HepG2 (cell line): ENCODE measurements around the gene HACE1. TPM values are rescaled to one million over a fixed set of nuclear protein-coding genes. Genes with fewer than 3 reads are reported as not detected.
"Not testable (repeated sequence)": the region's sequence is repeated elsewhere in the genome, so short reads cannot be mapped to it uniquely, and the experiment has no call there.

Experiments
- ATAC-seq: fragments of 200-7000 bp; cut with Tn5 transposase; 3 replicates; pipeline ENCODE4 v1.9.1; 2020; ENCODE audit warnings: mild to moderate bottlenecking, moderate library complexity
- BruUV-seq: library from RNA; stranded (reverse); fragments of 400-500 nt; replicated peaks from 2 replicates; lab custom pipeline; 2021; lab: Mats Ljungman, UMichigan
- CTCF ChIA-PET: fragments of 300-600 bp; formaldehyde crosslinking; extraction: SDS; loops from one replicate; lab custom pipeline; 2021; ENCODE audit warnings: low total read pairs, inconsistent platforms, low intra/inter-chr PET ratio; lab: Yijun Ruan, JAX
- POLR2A ChIA-PET: fragments of 350-600 bp; sonication (Branson Sonifier 250); formaldehyde crosslinking; loops from one replicate; lab custom pipeline; 2020; ENCODE audit warnings: antibody characterized with exemption, inconsistent platforms; lab: Yijun Ruan, JAX
- DNase-seq: peaks from one replicate; pipeline ENCODE4 v3.0.0-alpha.2; 2015; ENCODE audit warnings: low spot score
- FAIRE-seq: peaks from 3 replicates; lab custom pipeline; 2011; peaks lifted over from hg19 to GRCh38; lab: Jason Lieb, UNC
- H2AFZ ChIP-seq: one replicate; pipeline ENCODE4 v1.6.1; 2011; ENCODE audit warnings: low read length, inconsistent platforms
- H3K27ac ChIP-seq: fragments of 300-600 bp; 3 replicates; pipeline ENCODE4 v1.8.0; 2011; ENCODE audit warnings: mixed run types, mild to moderate bottlenecking, mixed read lengths, low read length, inconsistent platforms; ENCODE audit not compliant: insufficient read depth; ENCODE audit errors: extremely low read length
- H3K27me3 ChIP-seq, 2 experiments: fragments of 200-600 bp in 1 of 2; 2 replicates in 1 of 2; 3 replicates in 1 of 2; pipeline versions ENCODE4 v1.6.0 to v1.8.0; 2011; ENCODE audit warnings: low read length in 2 of 2, mild to moderate bottlenecking in 2 of 2, moderate library complexity in 2 of 2, inconsistent platforms in 1 of 2; ENCODE audit not compliant: insufficient read depth in 2 of 2, control insufficient read depth in 1 of 2
- H3K36me3 ChIP-seq, 2 experiments: fragments of 200-600 bp in 1 of 2; replicated peaks in 1 of 2; 2 replicates in 1 of 2; 3 replicates in 1 of 2; pipeline versions ENCODE4 v1.5.1 to v1.8.0; 2011; ENCODE audit warnings: low read length in 2 of 2, inconsistent platforms in 1 of 2; ENCODE audit not compliant: insufficient read depth in 2 of 2, control insufficient read depth in 1 of 2
- H3K4me1 ChIP-seq: 2 replicates; pipeline ENCODE4 v1.5.1; 2012; ENCODE audit warnings: low read length, inconsistent platforms; ENCODE audit not compliant: insufficient read depth
- H3K4me2 ChIP-seq: 2 replicates; pipeline ENCODE4 v1.6.0; 2011; ENCODE audit warnings: low read depth, low read length, inconsistent platforms
- H3K4me3 ChIP-seq, 3 experiments: fragments of 200-600 bp in 1 of 3; sonication (generic), shearing (Covaris generic) in 1 of 3; replicated peaks in 1 of 3; 2 replicates each; pipeline ENCODE4 v1.5.1; 2011 to 2016; ENCODE audit warnings: low read length in 3 of 3, inconsistent platforms in 2 of 3, low read depth in 2 of 3, mild to moderate bottlenecking in 2 of 3, control low read depth in 1 of 3, mixed read lengths in 1 of 3; ENCODE audit not compliant: insufficient read depth in 1 of 3
- H3K79me2 ChIP-seq: one replicate; pipeline ENCODE4 v1.6.1; 2011; ENCODE audit warnings: low read length, inconsistent platforms; ENCODE audit not compliant: insufficient read depth
- H3K9ac ChIP-seq: 2 replicates; pipeline ENCODE4 v1.6.0; 2011; ENCODE audit warnings: mild to moderate bottlenecking, low read depth, low read length, inconsistent platforms; ENCODE audit not compliant: insufficient read depth
- H3K9me3 ChIP-seq: 2 replicates; pipeline ENCODE4 v1.5.1; 2012; ENCODE audit warnings: mild to moderate bottlenecking, low read length
- H4K20me1 ChIP-seq: 2 replicates; pipeline ENCODE4 v1.6.0; 2011; ENCODE audit warnings: inconsistent platforms, mild to moderate bottlenecking, low read length, moderate library complexity; ENCODE audit not compliant: insufficient read depth
- ATAD3A ChIP-seq: sonication (generic); formaldehyde crosslinking; IDR thresholded peaks from 2 replicates; pipeline ENCODE4 v1.4.0; 2020; ENCODE audit warnings: missing genetic modification reagents
- RFX5 ChIP-seq: IDR thresholded peaks from 2 replicates; pipeline ENCODE4 v1.6.1; 2011; ENCODE audit warnings: low read depth, low read length, improper control_type of control experiment
- SMAD3 ChIP-seq: sonication (generic); formaldehyde crosslinking; IDR thresholded peaks from 2 replicates; pipeline ENCODE4 v1.4.0; 2020; ENCODE audit warnings: missing genetic modification reagents
- SMARCC2 ChIP-seq: fragments of 450-650 bp; IDR thresholded peaks from 2 replicates; pipeline ENCODE4 v1.6.1; 2017; ENCODE audit warnings: antibody characterized with exemption, mild to moderate bottlenecking
- ZFP41 ChIP-seq: sonication (generic); formaldehyde crosslinking; IDR thresholded peaks from 2 replicates; pipeline ENCODE4 v1.4.0; 2020; ENCODE audit warnings: mild to moderate bottlenecking, missing genetic modification reagents, borderline replicate concordance
- ZNF180 ChIP-seq: sonication (generic); formaldehyde crosslinking; IDR thresholded peaks from 2 replicates; pipeline ENCODE4 v1.4.0; 2020; ENCODE audit warnings: low read depth, missing genetic modification reagents, borderline replicate concordance
- ZNF382 ChIP-seq: sonication (generic); formaldehyde crosslinking; IDR thresholded peaks from 2 replicates; pipeline ENCODE4 v1.5.0; 2020; ENCODE audit warnings: missing genetic modification reagents, mild to moderate bottlenecking, borderline replicate concordance
- ZNF589 ChIP-seq: sonication (generic); formaldehyde crosslinking; conservative IDR thresholded peaks from 2 replicates; pipeline ENCODE4 v1.8.0; 2022; ENCODE audit warnings: mild to moderate bottlenecking, moderate library complexity, missing genetic modification reagents
- WGBS: methylation state at CpG from one replicate; pipeline ENCODE4 v1.1.6; 2017; ENCODE audit warnings: low lambda C conversion rate; 5-methylcytosine and 5-hydroxymethylcytosine counted together
- in situ Hi-C: cut with HindIII; loops from 2 replicates; pipeline ENCODE4 v1.10.0; 2017; ENCODE audit warnings: low pct_unique_long_range_greater_than_20kb; ENCODE audit not compliant: extremely low pct_ligation_motif_present
- intact Hi-C: fragments of 100-400 bp; cut with micrococcal nuclease; formaldehyde crosslinking; loops from one replicate; pipeline ENCODE4 v1.10.0; 2022; ENCODE audit not compliant: unreplicated experiment
- polyA plus RNA-seq, 8 experiments: library from polyadenylated mRNA; depleted of rRNA in 3 of 8; stranded (reverse) in 7 of 8; unstranded in 1 of 8; fragments of >200 nt; fragmentation: Illumina TruSeq in 4 of 8; extraction: Trizol in 4 of 8; gene quantifications; 2 replicates each; pipeline versions ENCODE4 v1.2.1 to v1.2.3, GENCODE V29; 2011 to 2016; ENCODE audit warnings: low read depth in 4 of 8, missing spikeins in 1 of 8, mixed read lengths in 1 of 8; ENCODE audit not compliant: insufficient read depth in 1 of 8
- total RNA-seq, 5 experiments: library from RNA; depleted of rRNA; stranded (reverse); fragments of >200 nt; fragmentation: Illumina TruSeq; extraction: Trizol; gene quantifications; 2 replicates each; pipeline ENCODE4 v1.2.3, GENCODE V29; 2016; ENCODE audit warnings: low read depth in 1 of 5
- TF ChIP-seq, protein P1 (sequence below): sonication (generic); formaldehyde crosslinking; IDR thresholded peaks from 2 replicates; pipeline ENCODE4 v1.5.0; 2020; ENCODE audit warnings: missing genetic modification reagents
- TF ChIP-seq, protein P2 (sequence below): sonication (generic); formaldehyde crosslinking; IDR thresholded peaks from 2 replicates; pipeline ENCODE4 v1.5.0; 2020; ENCODE audit warnings: mild to moderate bottlenecking, missing genetic modification reagents

The HACE1 gene
- total and polyA plus RNA-seq, 2 of the 13 experiments (the other 11 are each of a cell fraction or from before 2014, with no cell fraction given): 8.9 to 11.4 TPM

DNA sequence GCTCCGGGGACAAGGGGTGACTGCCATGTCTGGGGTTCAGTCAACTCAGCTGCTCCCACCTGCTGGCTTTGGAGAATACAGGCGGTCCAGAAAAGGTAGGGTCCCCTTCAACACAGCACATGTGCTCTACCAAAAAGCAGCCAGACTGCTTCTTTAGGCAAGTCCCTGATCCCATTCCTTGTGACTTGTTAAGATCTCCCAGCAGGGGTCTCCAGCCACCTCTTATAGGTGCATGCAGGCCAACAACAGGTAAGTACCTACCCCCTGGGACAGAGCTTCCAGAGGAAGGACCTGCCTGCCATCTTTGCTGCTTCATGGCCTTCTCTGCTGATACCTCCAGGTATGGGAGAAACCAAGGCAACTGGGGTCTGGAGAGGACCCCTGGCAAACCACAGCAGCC is 106.5 kb downstream of the HACE1 start:
- Histone ChIP-seq H3K9ac (no peak overlapping the region), H3K36me3 (no peaks in the 10 kb centered on the region), H2AFZ (no peak overlapping the region), H3K4me1 (no peaks in the 10 kb centered on the region), H4K20me1 (no peaks in the 10 kb centered on the region), H3K4me3 (no peak overlapping the region), H3K4me2 (no peak overlapping the region), H3K27me3 (no peaks in the 10 kb centered on the region), H3K9me3 (peaks cover 22% of the 10 kb centered on the region), H3K27ac (no peak overlapping the region), H3K79me2 (no peaks in the 10 kb centered on the region)
- in situ Hi-C loops (no loop called here), intact Hi-C loops (no loop called here)
- POLR2A ChIA-PET: no interaction called here
- TF ChIP-seq ZNF180 (CRISPR knock-in tag) (no peak), ATAD3A (CRISPR knock-in tag) (no peak)
- BruUV-seq: no TSS peak
- CTCF ChIA-PET: no interaction called here
- ATAC-seq: no peak
- FAIRE-seq: no peak
- no peak for DNase-seq
- WGBS: 94% methylated on average over 2 of the region's 2 CpGs

DNA sequence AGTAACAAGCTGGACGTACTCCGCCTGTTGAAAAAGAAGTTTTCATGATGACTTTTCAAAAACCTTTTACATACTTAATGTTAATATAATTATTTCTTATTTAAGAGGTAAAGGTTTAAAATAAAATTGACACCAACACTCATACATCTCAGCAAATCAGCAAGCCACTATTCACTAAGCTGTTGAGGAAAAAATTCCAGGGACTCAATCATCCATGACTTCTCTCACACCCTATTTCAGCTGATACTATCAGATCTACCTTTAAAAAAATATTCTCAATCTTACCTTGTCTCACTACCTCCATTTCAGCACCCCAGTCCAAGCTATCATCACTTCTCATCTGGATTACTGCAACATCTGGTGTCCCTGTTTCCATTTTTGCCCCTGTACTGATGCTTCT is 109.3 kb downstream of the HACE1 start:
- POLR2A ChIA-PET: no interaction called here
- in situ Hi-C loops: no loop called here
- Histone ChIP-seq H3K9ac (no peak overlapping the region), H3K4me1 (no peaks in the 10 kb centered on the region), H2AFZ (no peak overlapping the region)
- TF ChIP-seq, protein P1, sequence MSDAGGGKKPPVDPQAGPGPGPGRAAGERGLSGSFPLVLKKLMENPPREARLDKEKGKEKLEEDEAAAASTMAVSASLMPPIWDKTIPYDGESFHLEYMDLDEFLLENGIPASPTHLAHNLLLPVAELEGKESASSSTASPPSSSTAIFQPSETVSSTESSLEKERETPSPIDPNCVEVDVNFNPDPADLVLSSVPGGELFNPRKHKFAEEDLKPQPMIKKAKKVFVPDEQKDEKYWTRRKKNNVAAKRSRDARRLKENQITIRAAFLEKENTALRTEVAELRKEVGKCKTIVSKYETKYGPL (CRISPR knock-in tag): no peak
- TF ChIP-seq ZFP41 (CRISPR knock-in tag) (no peak), ZNF382 (no peak), SMAD3 (CRISPR knock-in tag) (no peak), ZNF589 (no peak), RFX5 (no peak), SMARCC2 (no peak)
- TF ChIP-seq, protein P2, sequence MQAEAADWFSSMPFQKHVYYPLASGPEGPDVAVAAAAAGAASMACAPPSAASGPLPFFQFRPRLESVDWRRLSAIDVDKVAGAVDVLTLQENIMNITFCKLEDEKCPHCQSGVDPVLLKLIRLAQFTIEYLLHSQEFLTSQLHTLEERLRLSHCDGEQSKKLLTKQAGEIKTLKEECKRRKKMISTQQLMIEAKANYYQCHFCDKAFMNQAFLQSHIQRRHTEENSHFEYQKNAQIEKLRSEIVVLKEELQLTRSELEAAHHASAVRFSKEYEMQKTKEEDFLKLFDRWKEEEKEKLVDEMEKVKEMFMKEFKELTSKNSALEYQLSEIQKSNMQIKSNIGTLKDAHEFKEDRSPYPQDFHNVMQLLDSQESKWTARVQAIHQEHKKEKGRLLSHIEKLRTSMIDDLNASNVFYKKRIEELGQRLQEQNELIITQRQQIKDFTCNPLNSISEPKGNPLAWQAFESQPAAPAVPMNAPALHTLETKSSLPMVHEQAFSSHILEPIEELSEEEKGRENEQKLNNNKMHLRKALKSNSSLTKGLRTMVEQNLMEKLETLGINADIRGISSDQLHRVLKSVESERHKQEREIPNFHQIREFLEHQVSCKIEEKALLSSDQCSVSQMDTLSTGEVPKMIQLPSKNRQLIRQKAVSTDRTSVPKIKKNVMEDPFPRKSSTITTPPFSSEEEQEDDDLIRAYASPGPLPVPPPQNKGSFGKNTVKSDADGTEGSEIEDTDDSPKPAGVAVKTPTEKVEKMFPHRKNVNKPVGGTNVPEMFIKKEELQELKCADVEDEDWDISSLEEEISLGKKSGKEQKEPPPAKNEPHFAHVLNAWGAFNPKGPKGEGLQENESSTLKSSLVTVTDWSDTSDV: no peak
- TF ChIP-seq, all 625 proteins: peak for 0
- Histone ChIP-seq H3K4me2 (no peak overlapping the region), H4K20me1 (no peaks in the 10 kb centered on the region), H3K27ac (no peak overlapping the region), H3K9me3 (peaks cover 11% of the 10 kb centered on the region), H3K4me3 (no peak overlapping the region), H3K79me2 (no peaks in the 10 kb centered on the region), H3K36me3 (no peaks in the 10 kb centered on the region), H3K27me3 (no peaks in the 10 kb centered on the region)
- BruUV-seq: no TSS peak
- 97% methylated on average over 2 of the region's 2 CpGs for WGBS
- intact Hi-C loops: no loop called here
- no peak for FAIRE-seq
- CTCF ChIA-PET: no interaction called here
- DNase-seq: no peak
- no peak for ATAC-seq

DNA sequence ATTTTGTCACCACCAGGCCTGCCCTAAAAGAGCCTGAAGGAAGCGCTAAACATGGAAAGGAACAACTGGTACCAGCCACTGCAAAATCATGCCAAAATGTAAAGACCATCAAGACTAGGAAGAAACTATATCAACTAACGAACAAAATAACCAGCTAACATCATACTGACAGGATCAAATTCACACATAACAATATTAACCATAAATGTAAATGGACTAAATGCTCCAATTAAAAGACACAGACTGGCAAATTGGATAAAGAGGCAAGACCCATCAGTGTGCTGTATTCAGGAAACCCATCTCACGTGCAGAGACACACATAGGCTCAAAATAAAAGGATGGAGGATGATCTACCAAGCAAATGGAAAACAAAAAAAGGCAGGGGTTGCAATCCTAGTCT is 120.6 kb downstream of the HACE1 start:
- FAIRE-seq, H4K20me1 ChIP-seq, BruUV-seq, POLR2A ChIA-PET, in situ Hi-C loops, H3K36me3 ChIP-seq, DNase-seq, H2AFZ ChIP-seq, H3K4me2 ChIP-seq, H3K9me3 ChIP-seq, H3K4me3 ChIP-seq, H3K9ac ChIP-seq, H3K4me1 ChIP-seq, ATAC-seq, H3K27ac ChIP-seq, intact Hi-C loops, H3K27me3 ChIP-seq, CTCF ChIA-PET, H3K79me2 ChIP-seq: not testable (repeated sequence)
- WGBS: 94% methylated on average over 3 of the region's 3 CpGs
